A549 (cell line): ENCODE measurements around the gene KCNS3. TPM values are rescaled to one million over a fixed set of nuclear protein-coding genes. Genes with fewer than 3 reads are reported as not detected.

Experiments
- ATAC-seq, 2 experiments: fragments of 200-7000 bp in 1 of 2; fragments of >200 bp in 1 of 2; cut with Nextera tagmentation in 1 of 2; cut with Tn5 transposase in 1 of 2; 3 replicates each; pipeline versions ENCODE4 v1.8.0 to v1.9.1; 2018 to 2020; ENCODE audit warnings: mild to moderate bottlenecking in 1 of 2, moderate library complexity in 1 of 2
- CTCF ChIA-PET: fragments of 300-600 bp; sonication (Branson Sonifier 250); formaldehyde crosslinking; extraction: SDS; loops from one replicate; lab custom pipeline; 2021; ENCODE audit warnings: antibody characterized with exemption, inconsistent platforms; lab: Yijun Ruan, JAX
- POLR2A ChIA-PET: fragments of 350-600 bp; formaldehyde crosslinking; extraction: SDS; loops from one replicate; lab custom pipeline; 2021; ENCODE audit warnings: antibody characterized with exemption, inconsistent platforms; lab: Yijun Ruan, JAX
- DNase-seq, 2 experiments: peaks; one replicate each; pipeline versions ENCODE4 v3.0.0 to v3.0.0-alpha.2; 2011 to 2016; ENCODE audit warnings: low read depth in 1 of 2, low spot score in 1 of 2
- FAIRE-seq: peaks from 2 replicates; lab custom pipeline; 2011; peaks lifted over from hg19 to GRCh38; lab: Jason Lieb, UNC
- H3K27ac ChIP-seq, 2 experiments: fragments of >200 bp; sonication (Bioruptor Twin); formaldehyde crosslinking; 3 replicates each; pipeline ENCODE4 v1.5.1; 2016 to 2017
- H3K4me1 ChIP-seq: fragments of >200 bp; sonication (Bioruptor Twin); formaldehyde crosslinking; 3 replicates; pipeline ENCODE4 v1.6.1; 2016
- H3K4me2 ChIP-seq: fragments of >200 bp; sonication (Bioruptor Twin); formaldehyde crosslinking; 3 replicates; pipeline ENCODE4 v1.6.1; 2016
- H3K4me3 ChIP-seq: fragments of >200 bp; sonication (Bioruptor Twin); formaldehyde crosslinking; 3 replicates; pipeline ENCODE4 v1.5.1; 2016
- H3K9me3 ChIP-seq: fragments of >200 bp; sonication (Bioruptor Twin); formaldehyde crosslinking; 3 replicates; pipeline ENCODE4 v1.6.1; 2016
- BCL3 ChIP-seq: fragments of >200 bp; sonication (Bioruptor Twin); formaldehyde crosslinking; IDR thresholded peaks from 3 replicates; pipeline ENCODE4 v1.6.1; 2016
- CBX2 ChIP-seq: fragments of 200-600 bp; sonication (generic); IDR thresholded peaks from 2 replicates; pipeline ENCODE4 v1.6.1; 2016; ENCODE audit warnings: low read depth, mild to moderate bottlenecking, borderline replicate concordance
- CEBPB ChIP-seq, 2 experiments: fragments of >200 bp in 1 of 2; sonication (Bioruptor Twin) in 1 of 2; formaldehyde crosslinking in 1 of 2; IDR thresholded peaks; 2 replicates each; pipeline ENCODE4 v1.6.1; 2012 to 2016
- CHD4 ChIP-seq: fragments of 200-600 bp; sonication (generic); IDR thresholded peaks from 2 replicates; pipeline ENCODE4 v1.6.1; 2016; ENCODE audit warnings: antibody characterized with exemption, mild to moderate bottlenecking, borderline replicate concordance
- EHF ChIP-seq: fragments of 250-450 bp; sonication (Bioruptor Pico); IDR thresholded peaks from 2 replicates; pipeline ENCODE4 v1.5.0; 2020; ENCODE audit warnings: mild to moderate bottlenecking
- EHMT2 ChIP-seq: fragments of 200-600 bp; sonication (generic); IDR thresholded peaks from 2 replicates; pipeline ENCODE4 v1.6.1; 2016; ENCODE audit warnings: antibody characterized with exemption, low read depth, mild to moderate bottlenecking, moderate library complexity
- FOSB ChIP-seq: fragments of 250-450 bp; sonication (Bioruptor Pico); IDR thresholded peaks from 2 replicates; pipeline ENCODE4 v1.5.0; 2020; ENCODE audit warnings: mild to moderate bottlenecking, moderate library complexity
- GATA3 ChIP-seq: IDR thresholded peaks from 2 replicates; pipeline ENCODE4 v1.6.1; 2012; ENCODE audit warnings: borderline replicate concordance
- HOXA7 ChIP-seq: fragments of 250-450 bp; sonication (Bioruptor Pico); IDR thresholded peaks from 2 replicates; pipeline ENCODE4 v1.5.0; 2020; ENCODE audit warnings: mild to moderate bottlenecking, moderate library complexity
- HOXB13 ChIP-seq: fragments of 250-450 bp; sonication (Bioruptor Pico); IDR thresholded peaks from 2 replicates; pipeline ENCODE4 v1.5.0; 2020; ENCODE audit warnings: low read depth, mild to moderate bottlenecking, moderate library complexity
- KDM5A ChIP-seq: fragments of 200-600 bp; sonication (generic); IDR thresholded peaks from 2 replicates; pipeline ENCODE4 v1.6.1; 2016; ENCODE audit warnings: antibody characterized with exemption, mild to moderate bottlenecking
- MAFK ChIP-seq: fragments of 450-650 bp; IDR thresholded peaks from 2 replicates; pipeline ENCODE4 v1.6.1; 2014; ENCODE audit not compliant: partially characterized antibody
- MYC ChIP-seq: IDR thresholded peaks from 2 replicates; pipeline ENCODE4 v1.6.1; 2012; ENCODE audit warnings: mild to moderate bottlenecking, inconsistent platforms, low read length, improper control_type of control experiment, borderline replicate concordance
- POLR2A ChIP-seq: IDR thresholded peaks from 2 replicates; pipeline ENCODE4 v1.6.1; 2012; ENCODE audit warnings: mild to moderate bottlenecking, low read length
- POLR2AphosphoS2 ChIP-seq: conservative IDR thresholded peaks from 2 replicates; pipeline ENCODE4 v1.6.1; 2012; ENCODE audit warnings: low read length, improper control_type of control experiment, inconsistent platforms
- RCOR1 ChIP-seq: fragments of 150-350 bp; IDR thresholded peaks from 2 replicates; pipeline ENCODE4 v1.6.1; 2014; ENCODE audit warnings: antibody characterized with exemption, low read length, low read depth
- SMC3 ChIP-seq: fragments of >200 bp; sonication (Bioruptor Twin); formaldehyde crosslinking; IDR thresholded peaks from 3 replicates; pipeline ENCODE4 v1.6.1; 2018; ENCODE audit warnings: inconsistent platforms
- SREBF2 ChIP-seq: fragments of 450-650 bp; IDR thresholded peaks from 2 replicates; pipeline ENCODE4 v1.6.1; 2014; ENCODE audit warnings: mild to moderate bottlenecking, moderate library complexity
- TP53 ChIP-seq: fragments of 250-450 bp; sonication (Bioruptor Pico); IDR thresholded peaks from 2 replicates; pipeline ENCODE4 v1.5.0; 2021; ENCODE audit warnings: mild to moderate bottlenecking, moderate library complexity
- ZC3H11A ChIP-seq: fragments of 450-650 bp; IDR thresholded peaks from 2 replicates; pipeline ENCODE4 v1.6.1; 2014; ENCODE audit warnings: antibody characterized with exemption, mild to moderate bottlenecking
- ZFP36 ChIP-seq: fragments of 450-650 bp; IDR thresholded peaks from 2 replicates; pipeline ENCODE4 v1.6.1; 2014; ENCODE audit warnings: borderline replicate concordance; ENCODE audit not compliant: partially characterized antibody
- ZSCAN20 ChIP-seq: fragments of 250-450 bp; sonication (Bioruptor Pico); IDR thresholded peaks from 2 replicates; pipeline ENCODE4 v1.8.0; 2022; ENCODE audit warnings: mild to moderate bottlenecking, moderate library complexity
- WGBS: methylation state at CpG from one replicate; pipeline ENCODE4 v1.1.6; 2017; ENCODE audit errors: missing lambda C conversion rate; 5-methylcytosine and 5-hydroxymethylcytosine counted together
- polyA plus RNA-seq, 4 experiments: library from polyadenylated mRNA; depleted of rRNA in 3 of 4; stranded (reverse); fragments of >200 nt; fragmentation: RNase III in 1 of 4; extraction: RNeasy Plus Mini Kit Qiagen cat#74134 plus additional on column Dnase treatment in 1 of 4; gene quantifications; 2 replicates in 3 of 4; 3 replicates in 1 of 4; pipeline ENCODE4 v1.2.3, GENCODE V29; 2011 to 2017
- TF ChIP-seq, protein P1 (sequence below): IDR thresholded peaks from 2 replicates; pipeline ENCODE4 v1.6.1; 2012
- TF ChIP-seq, protein P2 (sequence below): fragments of 150-350 bp; IDR thresholded peaks from 2 replicates; pipeline ENCODE4 v1.6.1; 2014; ENCODE audit warnings: low read depth, mild to moderate bottlenecking, low read length
- TF ChIP-seq, protein P3 (sequence below): fragments of 250-450 bp; sonication (Bioruptor Pico); IDR thresholded peaks from 2 replicates; pipeline ENCODE4 v1.5.0; 2020; ENCODE audit warnings: low read depth, mild to moderate bottlenecking, moderate library complexity
- TF ChIP-seq, protein P4 (sequence below): IDR thresholded peaks from 2 replicates; pipeline ENCODE4 v1.6.1; 2012; ENCODE audit warnings: low read depth, borderline replicate concordance
- TF ChIP-seq, protein P5 (sequence below): fragments of >200 bp; sonication (Bioruptor Twin); formaldehyde crosslinking; IDR thresholded peaks from 2 replicates; pipeline ENCODE4 v1.6.1; 2016

KCNS3 gene
- polyA plus RNA-seq, 2 of the 4 experiments (the other 2 are of a cell fraction) = 0.70 to 2.1 TPM

- H3K4me1 ChIP-seq = 0 out of 3 replicates have a peak, but pooled peaks cover 4% of the 10 kb centered on the region
- H3K4me3 ChIP-seq = no peak overlapping the region
- 0% methylated on average over 2 of the region's 2 CpGs for WGBS
- H3K9me3 ChIP-seq = no peaks in the 10 kb centered on the region
- ATAC-seq (no peak), FAIRE-seq (no peak), DNase-seq (no peak)
- CTCF ChIA-PET = interaction anchor here (1.0 to 1.4 kb wide), 2 partner anchors 14 to 42 kb away, joined by 3 to 4 read pairs; no protein-coding TSS in a partner anchor
- H3K4me2 ChIP-seq = no peak overlapping the region
- TF ChIP-seq, protein P1, sequence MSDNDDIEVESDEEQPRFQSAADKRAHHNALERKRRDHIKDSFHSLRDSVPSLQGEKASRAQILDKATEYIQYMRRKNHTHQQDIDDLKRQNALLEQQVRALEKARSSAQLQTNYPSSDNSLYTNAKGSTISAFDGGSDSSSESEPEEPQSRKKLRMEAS = no peak
- TF ChIP-seq MAFK = no peak
- TF ChIP-seq TP53 = no peak
- no peak for TF ChIP-seq POLR2AphosphoS2
- no peak for TF ChIP-seq SMC3
- no peak for TF ChIP-seq HOXB13 (CRISPR knock-in tag)
- TF ChIP-seq CHD4 = no peak
- TF ChIP-seq, protein P2, sequence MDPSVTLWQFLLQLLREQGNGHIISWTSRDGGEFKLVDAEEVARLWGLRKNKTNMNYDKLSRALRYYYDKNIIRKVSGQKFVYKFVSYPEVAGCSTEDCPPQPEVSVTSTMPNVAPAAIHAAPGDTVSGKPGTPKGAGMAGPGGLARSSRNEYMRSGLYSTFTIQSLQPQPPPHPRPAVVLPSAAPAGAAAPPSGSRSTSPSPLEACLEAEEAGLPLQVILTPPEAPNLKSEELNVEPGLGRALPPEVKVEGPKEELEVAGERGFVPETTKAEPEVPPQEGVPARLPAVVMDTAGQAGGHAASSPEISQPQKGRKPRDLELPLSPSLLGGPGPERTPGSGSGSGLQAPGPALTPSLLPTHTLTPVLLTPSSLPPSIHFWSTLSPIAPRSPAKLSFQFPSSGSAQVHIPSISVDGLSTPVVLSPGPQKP = no peak
- no peak for TF ChIP-seq HOXA7 (CRISPR knock-in tag)
- no peak for TF ChIP-seq CBX2
- no peak for TF ChIP-seq POLR2A
- TF ChIP-seq, protein P3, sequence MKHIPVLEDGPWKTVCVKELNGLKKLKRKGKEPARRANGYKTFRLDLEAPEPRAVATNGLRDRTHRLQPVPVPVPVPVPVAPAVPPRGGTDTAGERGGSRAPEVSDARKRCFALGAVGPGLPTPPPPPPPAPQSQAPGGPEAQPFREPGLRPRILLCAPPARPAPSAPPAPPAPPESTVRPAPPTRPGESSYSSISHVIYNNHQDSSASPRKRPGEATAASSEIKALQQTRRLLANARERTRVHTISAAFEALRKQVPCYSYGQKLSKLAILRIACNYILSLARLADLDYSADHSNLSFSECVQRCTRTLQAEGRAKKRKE (CRISPR knock-in tag) = no peak
- no peak for TF ChIP-seq ZSCAN20 (CRISPR knock-in tag)
- no peak for TF ChIP-seq EHF (CRISPR knock-in tag)
- TF ChIP-seq MYC = no peak
- TF ChIP-seq ZC3H11A = no peak
- no peak for TF ChIP-seq BCL3
- TF ChIP-seq, protein P4, sequence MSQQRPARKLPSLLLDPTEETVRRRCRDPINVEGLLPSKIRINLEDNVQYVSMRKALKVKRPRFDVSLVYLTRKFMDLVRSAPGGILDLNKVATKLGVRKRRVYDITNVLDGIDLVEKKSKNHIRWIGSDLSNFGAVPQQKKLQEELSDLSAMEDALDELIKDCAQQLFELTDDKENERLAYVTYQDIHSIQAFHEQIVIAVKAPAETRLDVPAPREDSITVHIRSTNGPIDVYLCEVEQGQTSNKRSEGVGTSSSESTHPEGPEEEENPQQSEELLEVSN = no peak
- no peak for TF ChIP-seq KDM5A
- TF ChIP-seq CEBPB (IDR thresholded peaks at IDR 0.05) = no peak
- POLR2A ChIA-PET = no interaction called here
- no peak overlapping the region for H3K27ac ChIP-seq
These were observed 5.4 kb upstream of the KCNS3 start for GRCh38 chr2:17873021-17873420.

DNA sequence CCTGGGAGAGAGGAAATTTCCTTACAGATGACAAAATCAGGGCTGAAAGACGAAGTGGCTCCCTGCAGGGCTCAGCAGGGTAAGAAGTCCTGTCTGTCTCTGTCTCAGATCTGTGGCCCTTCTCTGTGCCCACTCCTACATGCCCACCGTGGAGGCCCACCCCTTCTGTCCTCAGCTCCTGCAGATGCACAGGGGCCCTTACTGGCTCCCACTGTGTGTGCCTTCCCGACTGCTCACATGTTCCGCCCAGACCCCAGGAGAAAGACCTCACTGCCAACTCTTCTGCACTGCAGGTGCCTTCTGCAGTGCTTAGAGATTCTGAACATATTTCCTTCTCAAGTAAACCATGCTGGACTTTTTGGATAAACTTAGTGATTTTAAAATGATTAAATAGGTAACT lies 1.9 kb upstream of the KCNS3 start:
- no peak for FAIRE-seq
- TF ChIP-seq CBX2 (no peak), GATA3 (no peak), EHMT2 (no peak), KDM5A (no peak), ZC3H11A (no peak), SREBF2 (no peak), ZFP36 (no peak), RCOR1 (no peak), FOSB (no peak), EHF (CRISPR knock-in tag) (no peak), BCL3 (no peak)
- TF ChIP-seq, protein P5, sequence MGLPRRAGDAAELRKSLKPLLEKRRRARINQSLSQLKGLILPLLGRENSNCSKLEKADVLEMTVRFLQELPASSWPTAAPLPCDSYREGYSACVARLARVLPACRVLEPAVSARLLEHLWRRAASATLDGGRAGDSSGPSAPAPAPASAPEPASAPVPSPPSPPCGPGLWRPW = no peak
- TF ChIP-seq, protein P4 = no peak
- TF ChIP-seq, all 56 proteins: peak for 0
- Histone ChIP-seq H3K27ac (no peak overlapping the region), H3K4me3 (no peak overlapping the region), H3K4me2 (no peak overlapping the region), H3K9me3 (no peaks in the 10 kb centered on the region), H3K4me1 (0 out of 3 replicates have a peak, but pooled peaks cover 9% of the 10 kb centered on the region)
- no peak for ATAC-seq
- no peak for DNase-seq
- WGBS = 31% methylated on average over 4 of the region's 4 CpGs
- ChIA-PET POLR2A (no interaction called here), CTCF (interaction anchor here (1.1 to 1.6 kb wide), 2 partner anchors 9 to 501 kb away, joined by 3 read pairs; no protein-coding TSS in a partner anchor)
